ENCODE measurements around the gene AUP1. TPM values are rescaled to one million over a fixed set of nuclear protein-coding genes. Genes with fewer than 3 reads are reported as not detected.
A peak's percentile ranks its signal among the peaks of the same experiment; 100 is the strongest.

The AUP1 gene
- total RNA-seq, 3 donors from 2014 or later (not counting 1 experiment from before 2014, with no cell fraction given): 234 to 242 (median 237) TPM

- Mint-ChIP-seq H3K27ac (no peak overlapping the region), H3K27me3 (ENCODE audit: low read depth in 2 of 2) (peaks cover 0 to 8% of the 10 kb centered on the region in 2 donors), H3K4me1 (peaks cover 38 to 70% of the 10 kb centered on the region in 2 donors)
Observed at GRCh38 chr2:74500578-74500946, 28.9 kb downstream of the AUP1 start.

GRCh38 chr2:74499940-74500577 lies 29.4 kb downstream of the AUP1 start:
- H3K9me3 ChIP-seq (ENCODE audit: control insufficient read depth, insufficient read depth, low read length): no peaks in the 10 kb centered on the region
- WGBS (ENCODE audit: insufficient coverage): 62% methylated on average over 15 of the region's 15 CpGs
- H3K4me3 ChIP-seq (ENCODE audit: low read length): no peak overlapping the region
- no peak for TF ChIP-seq CTCF (IDR thresholded peaks at IDR 0.05)
- H3K27ac ChIP-seq (ENCODE audit: low read length): no peak overlapping the region
- Mint-ChIP-seq H3K4me1 (peaks cover 36 to 65% of the 10 kb centered on the region in 2 donors), H3K27me3 (ENCODE audit: low read depth in 2 of 2) (peaks cover 0 to 8% of the 10 kb centered on the region in 2 donors), H3K9me3 (no peaks in the 10 kb centered on the region), H3K27ac (no peak overlapping the region), H3K4me3 (peak overlapping the region; percentile 56), H3K36me3 (no peaks in the 10 kb centered on the region)
- H3K27me3 ChIP-seq (ENCODE audit: control insufficient read depth, insufficient read depth, low read length): peaks cover 5% of the 10 kb centered on the region
- no peak for ATAC-seq
- no peaks in the 10 kb centered on the region for H3K36me3 ChIP-seq (ENCODE audit: control insufficient read depth, insufficient read depth, low read length)
- no peak for DNase-seq
- intact Hi-C loops (cut with micrococcal nuclease): no loop called here
- H3K4me1 ChIP-seq (ENCODE audit: control insufficient read depth, insufficient read depth, low read length): peaks cover 56% of the 10 kb centered on the region

More at GRCh38 chr2:74500578-74500946, 28.9 kb downstream of the AUP1 start:
- H3K4me3 ChIP-seq (ENCODE audit: low read length): no peak overlapping the region
- DNase-seq: no peak
- ATAC-seq: no peak
- H3K9me3 ChIP-seq (ENCODE audit: control insufficient read depth, insufficient read depth, low read length): no peaks in the 10 kb centered on the region
- H3K9me3 Mint-ChIP-seq: no peaks in the 10 kb centered on the region
- intact Hi-C loops (cut with micrococcal nuclease): no loop called here
- peak overlapping the region; percentile 13 for H3K4me3 Mint-ChIP-seq
- H3K27me3 ChIP-seq (ENCODE audit: control insufficient read depth, insufficient read depth, low read length): peaks cover 5% of the 10 kb centered on the region
- TF ChIP-seq CTCF (IDR thresholded peaks at IDR 0.05): no peak
- H3K27ac ChIP-seq (ENCODE audit: low read length): no peak overlapping the region
- peaks cover 59% of the 10 kb centered on the region for H3K4me1 ChIP-seq (ENCODE audit: control insufficient read depth, insufficient read depth, low read length)
- H3K36me3 Mint-ChIP-seq: no peaks in the 10 kb centered on the region
- H3K36me3 ChIP-seq (ENCODE audit: control insufficient read depth, insufficient read depth, low read length): peaks cover 3% of the 10 kb centered on the region

- H3K27ac Mint-ChIP-seq: peak within 1 kb of the TSS; percentile 30 to 81
- peaks cover 29 to 58% of the 10 kb centered on the region in 2 donors for H3K4me1 Mint-ChIP-seq
- ATAC-seq: peak in 1 of 3 donors; percentile 28
- peaks cover 0 to 8% of the 10 kb centered on the region in 2 donors for H3K27me3 Mint-ChIP-seq (ENCODE audit: low read depth in 2 of 2)
- Histone ChIP-seq H3K4me3 (ENCODE audit: low read length) (peak within 1 kb of the TSS; percentile 52), H3K27me3 (ENCODE audit: control insufficient read depth, insufficient read depth, low read length) (peaks cover 5% of the 10 kb centered on the region), H3K36me3 (ENCODE audit: control insufficient read depth, insufficient read depth, low read length) (no peaks in the 10 kb centered on the region), H3K9me3 (ENCODE audit: control insufficient read depth, insufficient read depth, low read length) (no peaks in the 10 kb centered on the region), H3K4me1 (ENCODE audit: control insufficient read depth, insufficient read depth, low read length) (peaks cover 56% of the 10 kb centered on the region), H3K27ac (ENCODE audit: low read length) (no peak within 1 kb of the TSS)
- peak in 1 of 2 donors; percentile 48 for DNase-seq
- no peaks in the 10 kb centered on the region for H3K36me3 Mint-ChIP-seq
- intact Hi-C loops (cut with micrococcal nuclease): no loop called here
- WGBS (ENCODE audit: insufficient coverage): 6% methylated on average over 65 of the region's 65 CpGs
- peak within 1 kb of the TSS; percentile 90 for H3K4me3 Mint-ChIP-seq
- no peak for TF ChIP-seq CTCF (IDR thresholded peaks at IDR 0.05)
- no peaks in the 10 kb centered on the region for H3K9me3 Mint-ChIP-seq
Observed at GRCh38 chr2:74499267-74499939, 30.1 kb downstream of the AUP1 start, which contains the start of gene LBX2. Gene LBX2 (minus strand): TSS chr2:74499603. CDS start chr2:74499537, 66 bp downstream.

Data from natural killer cell (primary cell).